ENCODE measurements around the gene C11orf24. TPM values are rescaled to one million over a fixed set of nuclear protein-coding genes. Genes with fewer than 3 reads are reported as not detected.

C11orf24 gene
- total and polyA plus RNA-seq, 2 of the 4 experiments (the other 2 are of a cell fraction): 42.5 to 135 TPM

DNA sequence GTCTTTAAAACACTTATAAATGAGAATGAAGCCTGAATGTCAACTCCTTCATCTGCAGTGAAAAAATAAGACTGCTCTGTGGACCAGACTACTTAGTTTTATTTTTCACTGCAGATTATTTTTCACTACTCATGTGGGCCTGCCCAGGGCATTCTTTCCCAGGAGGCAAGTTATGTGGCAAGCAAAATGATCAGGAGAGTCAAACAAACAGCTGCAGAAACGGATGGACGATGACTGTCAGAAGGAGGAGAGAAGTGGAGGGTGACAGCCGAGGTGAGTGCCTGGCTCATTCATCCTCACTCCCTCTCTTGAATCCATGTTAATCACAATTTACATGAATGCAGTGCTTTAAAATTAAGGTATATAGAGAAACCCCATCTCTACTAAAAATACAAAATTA is 34.9 kb upstream of the C11orf24 start:
- Histone ChIP-seq H3K4ac (ENCODE audit: low read depth, low read length) (no peak overlapping the region), H3K23ac (ENCODE audit: low read depth, low read length) (no peak overlapping the region), H3K36me3 (ENCODE audit: control insufficient read depth, insufficient read depth, low read length) (no peaks in the 10 kb centered on the region), H4K20me1 (ENCODE audit: insufficient read depth, low read length) (no peaks in the 10 kb centered on the region), H3K4me1 (ENCODE audit: control insufficient read depth, insufficient read depth, low read length) (peaks cover 2% of the 10 kb centered on the region), H4K8ac (ENCODE audit: low read depth in 2 of 2, low read length in 2 of 2) (no peak overlapping the region), H2BK20ac (ENCODE audit: low read depth, low read length) (no peak overlapping the region), H3K79me1 (ENCODE audit: low read depth in 1 of 2, low read length in 2 of 2) (no peaks in the 10 kb centered on the region), H4K91ac (ENCODE audit: insufficient read depth, low read depth, low read length) (no peak overlapping the region), H3K56ac (ENCODE audit: extremely low read depth, insufficient read depth, low read length) (no peak overlapping the region), H3K27ac (ENCODE audit: insufficient read depth, low read length) (no peak overlapping the region), H4K5ac (ENCODE audit: low read depth, low read length) (no peak overlapping the region), H2AFZ (replicated peaks; ENCODE audit: low read length, poor library complexity) (no peak overlapping the region), H2AK5ac (ENCODE audit: low read depth, low read length) (no peak overlapping the region), H3K4me3 (ENCODE audit: insufficient read depth, low read depth, low read length) (no peak overlapping the region), H3K27me3 (ENCODE audit: control insufficient read depth, insufficient read depth, low read length) (no peaks in the 10 kb centered on the region; the same call in 1 of the 2 replicates), H2BK5ac (ENCODE audit: low read depth, low read length, poor library complexity, severe bottlenecking) (no peak overlapping the region), H2BK120ac (ENCODE audit: low read depth, low read length) (no peak overlapping the region), H2AK9ac (replicated peaks; ENCODE audit: low read depth, low read length, poor library complexity) (no peak overlapping the region), H3K4me2 (ENCODE audit: low read depth, low read length) (no peak overlapping the region), H3K9me1 (ENCODE audit: insufficient read depth, low read length) (no peaks in the 10 kb centered on the region), H3K9me3 (ENCODE audit: control insufficient read depth, insufficient read depth, low read length) (peaks cover 3% of the 10 kb centered on the region; the same call in 1 of the 2 replicates), H3K18ac (ENCODE audit: low read depth, low read length) (no peak overlapping the region), H3K14ac (replicated peaks; ENCODE audit: low read depth, low read length) (no peak overlapping the region), H2BK15ac (ENCODE audit: low read depth, low read length) (no peak overlapping the region), H3K9ac (ENCODE audit: low read depth, low read length) (no peak overlapping the region)
- ATAC-seq (ENCODE audit: low read depth): no peak
- no peak for DNase-seq
- in situ Hi-C loops (cut with MboI; ENCODE audit: low sequenced_read_pairs) (loop anchor here (5.0 kb wide), 1 partner anchor 76 kb away; no protein-coding TSS in a partner anchor), dilution Hi-C loops (cut with HindIII; ENCODE audit: low sequenced_read_pairs, unreplicated experiment) (no loop called here), intact Hi-C loops (cut with micrococcal nuclease) (no loop called here)
- BruUV-seq (replicated peaks): no TSS peak
- POLR2A ChIA-PET (ENCODE audit: unreplicated experiment): interaction anchor here (0.6 kb wide), 1 partner anchor 97 kb away, joined by 10 read pairs; no protein-coding TSS in a partner anchor
- CTCF ChIA-PET: no interaction called here
- TF ChIP-seq CEBPB (IDR thresholded peaks at IDR 0.05; ENCODE audit: low read depth, low read length) (no peak), POLR2A (IDR thresholded peaks at IDR 0.05; ENCODE audit: low read depth, low read length) (no peak), CHD1 (IDR thresholded peaks at IDR 0.05; ENCODE audit: low read depth, low read length) (no peak), NFE2L2 (IDR thresholded peaks at IDR 0.05; ENCODE audit: low read depth, low read length) (no peak), RCOR1 (IDR thresholded peaks at IDR 0.05; ENCODE audit: insufficient replicate concordance, low read length) (no peak), MXI1 (IDR thresholded peaks at IDR 0.05; ENCODE audit: borderline replicate concordance, low read depth, low read length) (no peak), RFX5 (IDR thresholded peaks at IDR 0.05; ENCODE audit: low read depth, low read length) (no peak)
- TF ChIP-seq, protein P1, sequence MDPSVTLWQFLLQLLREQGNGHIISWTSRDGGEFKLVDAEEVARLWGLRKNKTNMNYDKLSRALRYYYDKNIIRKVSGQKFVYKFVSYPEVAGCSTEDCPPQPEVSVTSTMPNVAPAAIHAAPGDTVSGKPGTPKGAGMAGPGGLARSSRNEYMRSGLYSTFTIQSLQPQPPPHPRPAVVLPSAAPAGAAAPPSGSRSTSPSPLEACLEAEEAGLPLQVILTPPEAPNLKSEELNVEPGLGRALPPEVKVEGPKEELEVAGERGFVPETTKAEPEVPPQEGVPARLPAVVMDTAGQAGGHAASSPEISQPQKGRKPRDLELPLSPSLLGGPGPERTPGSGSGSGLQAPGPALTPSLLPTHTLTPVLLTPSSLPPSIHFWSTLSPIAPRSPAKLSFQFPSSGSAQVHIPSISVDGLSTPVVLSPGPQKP (IDR thresholded peaks at IDR 0.05; ENCODE audit: borderline replicate concordance, low read depth, low read length): no peak
- WGBS, 2 experiments (ENCODE audit: extremely low coverage in 2 of 2, insufficient read length in 1 of 2): no CpG with 5 or more reads among the region's 3 CpGs
